GM20000 (cell line): ENCODE measurements around the gene RFT1.

Experiments used
- DNase-seq: peaks from one replicate; pipeline ENCODE4 v3.0.0; 2012; ENCODE audit warnings: low spot score
- TF ChIP-seq, protein P1 (sequence below): IDR thresholded peaks from 2 replicates; pipeline ENCODE4 v1.5.1; 2012; ENCODE audit warnings: mild to moderate bottlenecking, control low read depth; ENCODE audit errors: extremely low read depth, missing control alignments

Gene RFT1

DNA sequence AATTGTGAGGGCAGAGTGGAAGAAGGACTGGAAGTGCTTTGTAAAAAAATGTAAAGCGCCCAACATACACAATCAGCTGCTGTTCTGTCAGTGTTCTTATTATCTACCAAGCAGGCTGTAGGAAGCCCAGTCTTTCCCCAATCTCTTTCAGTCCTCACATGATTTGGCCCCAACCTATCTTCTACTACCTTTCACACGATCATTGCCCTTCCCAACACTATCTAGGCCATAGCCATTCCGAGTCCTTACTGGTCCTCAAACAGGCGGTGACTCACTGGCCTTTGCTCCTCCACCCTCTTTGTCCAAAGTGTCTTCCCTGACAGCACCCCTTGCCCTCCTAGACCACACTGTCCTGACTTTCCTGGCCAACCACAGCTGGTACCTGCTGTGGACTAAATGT lies 861 bp upstream of the RFT1 start:
- DNase-seq, result no peak
- TF ChIP-seq, protein P1, sequence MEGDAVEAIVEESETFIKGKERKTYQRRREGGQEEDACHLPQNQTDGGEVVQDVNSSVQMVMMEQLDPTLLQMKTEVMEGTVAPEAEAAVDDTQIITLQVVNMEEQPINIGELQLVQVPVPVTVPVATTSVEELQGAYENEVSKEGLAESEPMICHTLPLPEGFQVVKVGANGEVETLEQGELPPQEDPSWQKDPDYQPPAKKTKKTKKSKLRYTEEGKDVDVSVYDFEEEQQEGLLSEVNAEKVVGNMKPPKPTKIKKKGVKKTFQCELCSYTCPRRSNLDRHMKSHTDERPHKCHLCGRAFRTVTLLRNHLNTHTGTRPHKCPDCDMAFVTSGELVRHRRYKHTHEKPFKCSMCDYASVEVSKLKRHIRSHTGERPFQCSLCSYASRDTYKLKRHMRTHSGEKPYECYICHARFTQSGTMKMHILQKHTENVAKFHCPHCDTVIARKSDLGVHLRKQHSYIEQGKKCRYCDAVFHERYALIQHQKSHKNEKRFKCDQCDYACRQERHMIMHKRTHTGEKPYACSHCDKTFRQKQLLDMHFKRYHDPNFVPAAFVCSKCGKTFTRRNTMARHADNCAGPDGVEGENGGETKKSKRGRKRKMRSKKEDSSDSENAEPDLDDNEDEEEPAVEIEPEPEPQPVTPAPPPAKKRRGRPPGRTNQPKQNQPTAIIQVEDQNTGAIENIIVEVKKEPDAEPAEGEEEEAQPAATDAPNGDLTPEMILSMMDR, result no peak

DNA sequence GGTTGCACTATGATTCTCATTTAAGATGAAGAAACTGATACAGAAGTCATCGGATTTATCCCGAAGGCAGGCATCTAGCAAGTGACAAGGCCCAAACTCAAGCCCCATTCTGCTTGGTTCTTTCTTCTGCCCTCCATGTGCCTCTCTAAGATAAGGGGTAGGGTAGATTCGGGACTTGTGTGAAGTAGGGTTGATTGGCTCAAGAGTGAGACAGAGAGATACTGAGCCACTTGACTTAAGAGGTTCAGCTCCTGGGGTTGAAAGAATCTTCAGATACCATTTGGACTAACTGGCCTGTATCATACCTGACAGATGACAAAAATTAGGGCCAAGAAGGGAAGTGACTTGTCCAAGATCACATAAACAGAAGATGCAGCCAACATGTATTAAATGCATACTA lies 891 bp downstream of the RFT1 start:
- TF ChIP-seq, protein P1, result no peak
- no peak for DNase-seq

DNA sequence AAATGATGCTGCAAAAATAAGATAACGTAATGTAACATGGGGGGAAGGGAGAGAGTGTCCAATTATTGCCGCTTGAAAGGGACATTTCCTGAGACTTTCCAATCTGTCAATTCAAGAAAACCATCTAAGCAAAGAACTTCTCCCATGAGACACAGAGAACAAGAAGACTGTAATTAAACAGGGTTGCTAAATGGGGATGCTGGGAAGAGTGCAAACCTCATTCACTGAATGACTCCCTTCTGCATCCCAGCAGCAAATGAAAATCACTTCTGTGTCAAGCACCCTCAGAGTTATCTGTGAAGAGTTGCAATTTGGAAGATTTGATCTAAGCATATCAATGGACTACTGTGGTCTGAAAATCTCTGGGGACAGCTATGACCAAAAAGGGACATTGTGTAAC lies 3.6 kb downstream of the RFT1 start:
- no peak for DNase-seq
- TF ChIP-seq, protein P1, result no peak

DNA sequence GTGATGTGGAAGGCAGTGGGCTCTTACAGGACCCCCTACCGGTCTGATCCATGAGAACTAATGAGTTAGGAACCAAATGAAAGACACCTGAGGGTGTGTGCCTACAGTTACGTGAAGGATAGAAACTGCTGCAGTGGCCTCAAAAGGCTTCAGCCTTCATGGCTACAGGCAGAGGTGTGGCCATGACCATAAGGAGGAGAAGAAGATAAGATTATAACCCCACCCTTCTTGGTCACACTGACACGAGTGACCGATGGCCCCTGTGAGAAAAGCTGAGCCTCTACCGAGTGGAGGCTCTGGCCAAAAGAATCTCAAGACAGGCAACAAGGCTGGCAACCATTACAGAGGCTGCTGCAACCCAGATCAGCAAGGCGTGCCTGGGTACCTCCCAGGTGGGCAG lies 6.3 kb downstream of the RFT1 start:
- TF ChIP-seq, protein P1, result no peak
- DNase-seq, result no peak

DNA sequence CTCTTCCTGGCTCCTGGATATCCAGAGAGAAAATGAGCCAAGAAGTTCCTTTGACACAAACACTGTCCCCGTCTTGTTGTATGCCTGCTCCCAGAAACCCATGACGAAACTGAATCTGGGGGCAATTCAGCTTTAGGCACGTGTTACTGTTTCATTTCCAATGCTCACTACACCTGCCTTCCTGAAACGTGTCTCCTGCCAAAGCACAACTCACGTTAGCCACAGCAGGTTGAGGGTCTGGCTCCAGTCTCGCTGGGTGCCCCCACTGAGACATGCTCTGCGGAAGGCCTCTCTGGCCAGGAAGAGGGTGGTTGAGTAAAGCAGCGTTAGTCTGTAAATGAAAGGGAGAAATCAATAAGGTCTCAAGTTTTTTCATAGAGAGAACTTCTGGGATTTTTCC lies 6.7 kb downstream of the RFT1 start:
- DNase-seq, result no peak
- TF ChIP-seq, protein P1, result no peak

DNA sequence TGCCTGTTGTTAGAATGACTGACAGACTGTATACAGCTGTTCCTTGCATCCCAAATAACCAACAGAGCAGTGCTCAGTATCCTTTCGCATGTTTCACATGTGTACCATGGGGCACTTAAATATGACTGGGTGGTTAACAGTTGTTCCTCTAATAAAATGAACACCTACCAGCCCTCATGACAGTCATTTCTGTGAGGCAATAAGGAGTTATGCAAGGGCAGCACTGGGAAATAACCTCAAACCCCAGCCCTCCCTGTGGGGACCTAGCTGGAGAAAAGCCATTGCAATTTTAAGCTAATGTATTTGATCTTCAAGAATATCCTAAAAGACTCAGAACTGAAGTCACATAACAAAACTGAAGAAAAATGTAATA lies 7.3 kb downstream of the RFT1 start:
- TF ChIP-seq, protein P1, result no peak
- DNase-seq, result no peak

DNA sequence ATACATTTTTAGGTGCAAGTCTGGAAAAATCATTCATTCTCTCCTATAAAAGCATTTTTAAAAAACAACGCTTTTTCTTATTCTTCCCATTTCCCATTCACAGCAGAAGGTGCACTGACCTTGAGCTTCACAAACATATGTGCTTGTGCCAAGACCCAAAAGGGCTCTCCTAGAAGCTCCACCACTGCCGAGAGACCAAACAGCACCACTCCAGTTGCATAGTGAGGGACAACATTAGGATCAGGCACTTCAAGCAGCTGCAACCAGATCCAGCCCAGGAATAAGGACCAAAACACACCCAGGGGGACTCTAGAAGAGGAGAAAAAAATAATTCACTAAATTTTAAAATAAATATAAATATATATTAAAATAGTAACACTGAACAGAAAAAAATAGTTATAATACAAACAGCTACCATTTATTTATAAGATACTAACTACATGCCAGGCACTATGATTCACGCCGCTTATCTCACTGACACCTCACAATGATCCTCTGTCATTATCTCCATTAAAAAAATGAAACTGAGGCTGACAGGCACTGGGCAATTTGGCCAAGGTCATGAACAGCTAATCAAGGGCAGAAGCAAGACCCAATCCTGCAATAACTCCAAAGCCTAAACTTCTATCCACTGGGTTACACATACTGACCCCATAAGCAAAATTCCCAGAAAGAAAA lies 7.8 kb downstream of the RFT1 start:
- no peak for DNase-seq
- TF ChIP-seq, protein P1, result no peak
